MM.1S (cell line): ENCODE measurements around the gene DOK3.

Source experiments
- EZH2 ChIP-seq: fragments of 300-600 bp; sonication (generic); optimal IDR thresholded peaks from 2 replicates; pipeline ENCODE3; 2017; ENCODE audit warnings: low read depth, mild to moderate bottlenecking, antibody characterized with exemption, low read length, mixed read lengths
- EZH2phosphoT487 ChIP-seq: fragments of 300-600 bp; sonication (generic); IDR thresholded peaks from 2 replicates; pipeline ENCODE4 v1.6.1; 2018; ENCODE audit warnings: antibody characterized with exemption, low read length
- TF ChIP-seq, protein P1 (sequence below): fragments of 300-600 bp; sonication (generic); IDR thresholded peaks from 2 replicates; pipeline ENCODE4 v1.5.1; 2016; ENCODE audit warnings: antibody characterized with exemption, low read length, mixed read lengths

DNA sequence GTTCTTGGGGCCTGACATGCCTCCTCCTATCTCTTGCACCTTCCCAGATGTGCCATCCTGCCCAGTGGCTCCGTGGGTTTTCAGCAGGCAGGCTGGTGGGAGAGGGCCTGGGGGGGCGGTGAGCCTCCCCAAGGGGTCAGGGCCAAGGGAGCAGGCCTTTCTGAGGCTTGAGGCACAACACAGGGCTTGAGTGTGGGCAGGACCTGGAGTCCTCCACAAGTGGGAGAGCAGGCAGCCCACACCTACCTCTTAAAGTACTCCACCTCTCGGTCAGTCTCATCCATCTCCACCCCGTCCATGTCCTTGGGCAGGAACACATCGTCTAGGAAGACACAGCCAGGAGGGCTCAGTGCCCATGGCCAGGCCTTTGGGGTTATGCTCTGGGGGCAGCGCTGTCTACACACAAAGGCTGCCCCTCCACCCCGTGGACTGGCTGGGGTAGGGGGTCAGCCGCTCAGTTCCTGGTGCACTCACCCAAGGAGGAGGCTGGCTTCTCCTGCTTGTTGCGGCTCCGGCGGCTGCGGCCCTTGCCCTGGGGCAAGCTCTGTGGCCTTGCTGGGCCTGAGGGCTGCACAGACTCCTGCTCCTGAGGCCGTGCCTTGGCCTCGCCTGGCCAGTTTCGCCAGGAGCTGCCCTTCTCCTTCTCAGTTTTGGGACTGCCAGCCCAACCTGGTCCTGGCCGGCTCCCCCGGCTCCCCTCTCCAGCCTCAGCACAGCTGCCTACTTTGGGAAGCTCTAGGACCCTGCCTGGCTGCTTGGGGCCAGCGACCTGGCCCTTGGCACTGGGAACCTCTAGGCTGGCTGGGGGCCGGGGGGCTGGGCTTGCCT, 14.3 kb upstream of the DOK3 start:
- TF ChIP-seq EZH2phosphoT487 (no peak), EZH2 (no peak)
- TF ChIP-seq, protein P1, sequence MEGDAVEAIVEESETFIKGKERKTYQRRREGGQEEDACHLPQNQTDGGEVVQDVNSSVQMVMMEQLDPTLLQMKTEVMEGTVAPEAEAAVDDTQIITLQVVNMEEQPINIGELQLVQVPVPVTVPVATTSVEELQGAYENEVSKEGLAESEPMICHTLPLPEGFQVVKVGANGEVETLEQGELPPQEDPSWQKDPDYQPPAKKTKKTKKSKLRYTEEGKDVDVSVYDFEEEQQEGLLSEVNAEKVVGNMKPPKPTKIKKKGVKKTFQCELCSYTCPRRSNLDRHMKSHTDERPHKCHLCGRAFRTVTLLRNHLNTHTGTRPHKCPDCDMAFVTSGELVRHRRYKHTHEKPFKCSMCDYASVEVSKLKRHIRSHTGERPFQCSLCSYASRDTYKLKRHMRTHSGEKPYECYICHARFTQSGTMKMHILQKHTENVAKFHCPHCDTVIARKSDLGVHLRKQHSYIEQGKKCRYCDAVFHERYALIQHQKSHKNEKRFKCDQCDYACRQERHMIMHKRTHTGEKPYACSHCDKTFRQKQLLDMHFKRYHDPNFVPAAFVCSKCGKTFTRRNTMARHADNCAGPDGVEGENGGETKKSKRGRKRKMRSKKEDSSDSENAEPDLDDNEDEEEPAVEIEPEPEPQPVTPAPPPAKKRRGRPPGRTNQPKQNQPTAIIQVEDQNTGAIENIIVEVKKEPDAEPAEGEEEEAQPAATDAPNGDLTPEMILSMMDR: no peak
